Muscle layer of duodenum (tissue), 2 donors: ENCODE results near the gene PLEKHN1.
"Not testable (repeated sequence)": the region's sequence is repeated elsewhere in the genome, so short reads cannot be mapped to it uniquely, and the experiment has no call there.

Source experiments
- H3K27ac ChIP-seq: one replicate; pipeline ENCODE4 v1.7.0; 2013; ENCODE audit warnings: mild to moderate bottlenecking, low read length
- H3K27me3 ChIP-seq: one replicate; pipeline ENCODE4 v1.7.0; 2013; ENCODE audit warnings: low read depth, mild to moderate bottlenecking, control low read depth, low read length
- H3K36me3 ChIP-seq, 2 donors: one replicate each; pipeline ENCODE4 v1.7.0; 2013; ENCODE audit warnings: low read length in 2 of 2, control low read depth in 1 of 2, mild to moderate bottlenecking in 1 of 2; ENCODE audit not compliant: insufficient read depth in 2 of 2, control insufficient read depth in 1 of 2
- H3K4me1 ChIP-seq, 2 donors: one replicate each; pipeline ENCODE4 v1.7.0; 2013; ENCODE audit warnings: low read length in 2 of 2, mild to moderate bottlenecking in 2 of 2, control low read depth in 1 of 2, moderate library complexity in 1 of 2; ENCODE audit not compliant: insufficient read depth in 2 of 2, control insufficient read depth in 1 of 2
- H3K4me3 ChIP-seq, 2 donors: one replicate each; pipeline ENCODE4 v1.7.0; 2013; ENCODE audit warnings: low read length in 2 of 2, low read depth in 1 of 2, mild to moderate bottlenecking in 1 of 2
- H3K9me3 ChIP-seq, 2 donors: one replicate each; pipeline ENCODE4 v1.7.0; 2013; ENCODE audit warnings: low read length in 2 of 2, control low read depth in 1 of 2, mild to moderate bottlenecking in 1 of 2; ENCODE audit not compliant: control insufficient read depth in 1 of 2
- donor health status: healthy.

The PLEKHN1 gene

GRCh38 chr1:940107-941014 is 25.9 kb upstream of the PLEKHN1 start:
- H3K4me3 ChIP-seq, result peak overlapping the region in 1 of 2 donors; percentile 51

GRCh38 chr1:941015-941587 is 25.2 kb upstream of the PLEKHN1 start:
- Histone ChIP-seq H3K9me3 (no peaks in the 10 kb centered on the region), H3K27me3 (peaks cover 15% of the 10 kb centered on the region), H3K36me3 (peaks cover 4 to 13% of the 10 kb centered on the region in 2 donors), H3K27ac (no peak overlapping the region), H3K4me3 (peak overlapping the region in 1 of 2 donors; percentile 51), H3K4me1 (peaks cover 0 to 49% of the 10 kb centered on the region in 2 donors)

More at GRCh38 chr1:940107-941014, 25.9 kb upstream of the PLEKHN1 start:
- peaks cover 0 to 57% of the 10 kb centered on the region in 2 donors for H3K4me1 ChIP-seq
- peaks cover 18% of the 10 kb centered on the region for H3K27me3 ChIP-seq
- no peak overlapping the region for H3K27ac ChIP-seq
- peaks cover 0 to 6% of the 10 kb centered on the region in 2 donors for H3K36me3 ChIP-seq
- no peaks in the 10 kb centered on the region for H3K9me3 ChIP-seq

GRCh38 chr1:941588-942383 is 24.5 kb upstream of the PLEKHN1 start:
- peaks cover 6 to 19% of the 10 kb centered on the region in 2 donors for H3K36me3 ChIP-seq
- peak overlapping the region in 1 of 2 donors; percentile 51 for H3K4me3 ChIP-seq
- no peaks in the 10 kb centered on the region for H3K9me3 ChIP-seq
- peaks cover 15% of the 10 kb centered on the region for H3K27me3 ChIP-seq
- no peak overlapping the region for H3K27ac ChIP-seq
- H3K4me1 ChIP-seq, result peaks cover 0 to 48% of the 10 kb centered on the region in 2 donors

- Histone ChIP-seq H3K27me3 (peaks cover 15% of the 10 kb centered on the region), H3K9me3 (no peaks in the 10 kb centered on the region), H3K27ac (no peak overlapping the region), H3K4me1 (peaks cover 0 to 48% of the 10 kb centered on the region in 2 donors), H3K36me3 (peaks cover 6 to 23% of the 10 kb centered on the region in 2 donors), H3K4me3 (peak overlapping the region in 1 of 2 donors; percentile 51)
Observed at GRCh38 chr1:942411-942821, 23.9 kb upstream of the PLEKHN1 start.

- peaks cover 0 to 48% of the 10 kb centered on the region in 2 donors for H3K4me1 ChIP-seq
- peaks cover 15% of the 10 kb centered on the region for H3K27me3 ChIP-seq
- no peak overlapping the region for H3K27ac ChIP-seq
- H3K36me3 ChIP-seq, result peaks cover 6 to 29% of the 10 kb centered on the region in 2 donors
- peak overlapping the region in 1 of 2 donors; percentile 51 for H3K4me3 ChIP-seq
- H3K9me3 ChIP-seq, result no peaks in the 10 kb centered on the region
Observed at GRCh38 chr1:942864-943533, 23.3 kb upstream of the PLEKHN1 start.

- Histone ChIP-seq H3K36me3 (peaks cover 6 to 36% of the 10 kb centered on the region in 2 donors), H3K9me3 (no peaks in the 10 kb centered on the region), H3K27ac (no peak overlapping the region)
Observed at GRCh38 chr1:943545-944340, 22.5 kb upstream of the PLEKHN1 start.

GRCh38 chr1:944341-945325 is 21.6 kb upstream of the PLEKHN1 start:
- H3K27ac ChIP-seq, result no peak overlapping the region
- H3K27me3 ChIP-seq, result peaks cover 15% of the 10 kb centered on the region
- no peak overlapping the region for H3K4me3 ChIP-seq
- peaks cover 0 to 39% of the 10 kb centered on the region in 2 donors for H3K4me1 ChIP-seq
- peaks cover 6 to 45% of the 10 kb centered on the region in 2 donors for H3K36me3 ChIP-seq
- no peaks in the 10 kb centered on the region for H3K9me3 ChIP-seq

More at GRCh38 chr1:943545-944340, 22.5 kb upstream of the PLEKHN1 start:
- H3K27me3 ChIP-seq, result peaks cover 15% of the 10 kb centered on the region
- peaks cover 0 to 48% of the 10 kb centered on the region in 2 donors for H3K4me1 ChIP-seq
- H3K4me3 ChIP-seq, result no peak overlapping the region

GRCh38 chr1:945688-946556 is 20.4 kb upstream of the PLEKHN1 start:
- Histone ChIP-seq H3K27ac (no peak overlapping the region), H3K4me1 (peaks cover 0 to 28% of the 10 kb centered on the region in 2 donors), H3K4me3 (no peak overlapping the region), H3K36me3 (peaks cover 15 to 58% of the 10 kb centered on the region in 2 donors), H3K9me3 (no peaks in the 10 kb centered on the region), H3K27me3 (peaks cover 9% of the 10 kb centered on the region)

GRCh38 chr1:946811-947210 is 19.5 kb upstream of the PLEKHN1 start:
- H3K36me3 ChIP-seq, result peaks cover 20 to 67% of the 10 kb centered on the region in 2 donors
- not testable (repeated sequence) for H3K4me3 ChIP-seq, H3K27me3 ChIP-seq, H3K27ac ChIP-seq, H3K9me3 ChIP-seq
- peaks cover 0 to 19% of the 10 kb centered on the region in 2 donors for H3K4me1 ChIP-seq
